PC-9 (cell line): ENCODE measurements around the gene ADAM17. TPM values are rescaled to one million over a fixed set of nuclear protein-coding genes. Genes with fewer than 3 reads are reported as not detected.

Experiments used
- BruUV-seq: library from RNA; stranded (reverse); fragments of 400-500 nt; replicated peaks from 2 replicates; lab custom pipeline; 2021; lab: Mats Ljungman, UMichigan
- CTCF ChIA-PET: fragments of 300-600 bp; sonication (Branson Sonifier 250); formaldehyde crosslinking; loops from one replicate; lab custom pipeline; 2022; ENCODE audit warnings: antibody characterized with exemption; lab: Charles Lee
- POLR2A ChIA-PET: fragments of 300-600 bp; sonication (Branson Sonifier 250); formaldehyde crosslinking; loops from one replicate; lab custom pipeline; 2022; ENCODE audit warnings: antibody characterized with exemption; ENCODE audit not compliant: unreplicated experiment; lab: Charles Lee
- DNase-seq, 2 experiments: peaks; one replicate each; pipeline versions ENCODE4 v3.0.0 to v3.0.0-alpha.2; 2015 to 2022; ENCODE audit warnings: mixed read lengths in 1 of 2
- H2AFZ ChIP-seq: fragments of 200-600 bp; sonication (generic); 2 replicates; pipeline ENCODE4 v1.8.1; 2017; ENCODE audit warnings: antibody characterized with exemption
- H3F3A ChIP-seq: fragments of 200-600 bp; sonication (generic); 2 replicates; pipeline ENCODE4 v1.8.1; 2017; ENCODE audit warnings: antibody characterized with exemption, mild to moderate bottlenecking, low read depth; ENCODE audit not compliant: insufficient read depth
- H3K27ac ChIP-seq: fragments of 200-600 bp; sonication (generic); 2 replicates; pipeline ENCODE4 v1.6.1; 2016; ENCODE audit warnings: mixed run types
- H3K27me3 ChIP-seq: fragments of 200-600 bp; sonication (generic); 2 replicates; pipeline ENCODE4 v1.6.1; 2016; ENCODE audit warnings: low read depth, mixed run types; ENCODE audit not compliant: insufficient read depth
- H3K36me3 ChIP-seq: fragments of 200-600 bp; sonication (generic); 2 replicates; pipeline ENCODE4 v1.6.1; 2016; ENCODE audit warnings: low read depth, mixed run types
- H3K4me1 ChIP-seq: fragments of 200-600 bp; sonication (generic); replicated peaks from 2 replicates; pipeline ENCODE4 v1.6.1; 2016; ENCODE audit warnings: mixed run types; ENCODE audit not compliant: insufficient read depth
- H3K4me2 ChIP-seq: fragments of 200-600 bp; sonication (generic); 2 replicates; pipeline ENCODE4 v1.6.1; 2017; ENCODE audit warnings: mixed run types
- H3K4me3 ChIP-seq: fragments of 200-600 bp; sonication (generic); 2 replicates; pipeline ENCODE4 v1.6.1; 2016; ENCODE audit warnings: mixed run types
- H3K79me2 ChIP-seq: fragments of 200-600 bp; sonication (generic); 2 replicates; pipeline ENCODE4 v1.6.1; 2017; ENCODE audit warnings: low read depth, mixed run types
- H3K9me2 ChIP-seq: fragments of 200-600 bp; sonication (generic); 2 replicates; pipeline ENCODE4 v1.8.1; 2017; ENCODE audit warnings: mild to moderate bottlenecking; ENCODE audit not compliant: insufficient read depth
- H3K9me3 ChIP-seq: fragments of 200-600 bp; sonication (generic); 2 replicates; pipeline ENCODE4 v1.8.1; 2016; ENCODE audit warnings: low read depth; ENCODE audit not compliant: insufficient read depth
- H4K20me1 ChIP-seq: fragments of 200-600 bp; sonication (generic); 2 replicates; pipeline ENCODE4 v1.8.1; 2017; ENCODE audit not compliant: insufficient read depth
- CTCF ChIP-seq: fragments of 200-600 bp; sonication (generic); conservative IDR thresholded peaks from 2 replicates; pipeline ENCODE4 v1.6.1; 2017; ENCODE audit warnings: mixed run types, antibody characterized with exemption, mild to moderate bottlenecking, moderate library complexity
- EZH2 ChIP-seq: fragments of 200-600 bp; sonication (generic); IDR thresholded peaks from 2 replicates; pipeline ENCODE4 v1.8.0; 2017; ENCODE audit warnings: antibody characterized with exemption, low read depth
- intact Hi-C: fragments of 100-400 bp; cut with micrococcal nuclease; formaldehyde crosslinking; loops from one replicate; pipeline ENCODE4 v1.10.0; 2022; ENCODE audit not compliant: unreplicated experiment
- total RNA-seq: library from RNA; stranded (reverse); gene quantifications from 2 replicates; pipeline ENCODE4 v1.2.3, GENCODE V29; 2021

Gene ADAM17
- total RNA-seq, 1 experiment from 2014 or later, result 65.0 TPM

DNA sequence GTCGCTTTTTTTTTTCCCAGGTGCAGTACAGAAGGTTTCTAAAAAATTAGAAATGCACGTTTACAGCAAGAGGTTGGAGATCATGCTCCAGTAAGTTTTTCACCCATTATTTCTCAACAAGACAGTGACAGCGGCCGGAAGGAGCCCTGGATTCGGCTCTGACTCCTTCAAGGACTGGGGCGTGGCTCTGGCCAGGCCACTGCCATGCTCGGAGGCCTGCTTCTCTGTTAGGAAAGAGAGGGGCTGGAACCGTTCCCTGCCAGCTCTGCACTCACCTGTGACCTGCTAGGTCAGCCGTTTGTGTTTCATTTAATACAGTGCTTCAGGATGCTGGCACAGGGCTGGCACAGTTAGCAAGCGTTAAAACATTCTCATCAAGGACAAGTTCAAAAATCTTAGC lies 87.9 kb downstream of the ADAM17 start:
- DNase-seq, result no peak
- no peaks in the 10 kb centered on the region for H3K9me3 ChIP-seq
- no peaks in the 10 kb centered on the region for H3K4me1 ChIP-seq
- ChIA-PET POLR2A (no interaction called here), CTCF (no interaction called here)
- no peak overlapping the region for H2AFZ ChIP-seq
- H3K9me2 ChIP-seq, result no peaks in the 10 kb centered on the region
- H3K27ac ChIP-seq, result no peak overlapping the region
- H3K4me3 ChIP-seq, result no peak overlapping the region
- TF ChIP-seq CTCF (no peak), EZH2 (no peak)
- intact Hi-C loops, result no loop called here
- H3K79me2 ChIP-seq, result no peaks in the 10 kb centered on the region
- H3F3A ChIP-seq, result peaks cover 29% of the 10 kb centered on the region
- no peaks in the 10 kb centered on the region; the same call in none of the 2 replicates for H4K20me1 ChIP-seq
- H3K4me2 ChIP-seq, result no peak overlapping the region
- no peaks in the 10 kb centered on the region for H3K27me3 ChIP-seq
- peaks cover 25% of the 10 kb centered on the region; the same call in 1 of the 2 replicates for H3K36me3 ChIP-seq
- no TSS peak for BruUV-seq

DNA sequence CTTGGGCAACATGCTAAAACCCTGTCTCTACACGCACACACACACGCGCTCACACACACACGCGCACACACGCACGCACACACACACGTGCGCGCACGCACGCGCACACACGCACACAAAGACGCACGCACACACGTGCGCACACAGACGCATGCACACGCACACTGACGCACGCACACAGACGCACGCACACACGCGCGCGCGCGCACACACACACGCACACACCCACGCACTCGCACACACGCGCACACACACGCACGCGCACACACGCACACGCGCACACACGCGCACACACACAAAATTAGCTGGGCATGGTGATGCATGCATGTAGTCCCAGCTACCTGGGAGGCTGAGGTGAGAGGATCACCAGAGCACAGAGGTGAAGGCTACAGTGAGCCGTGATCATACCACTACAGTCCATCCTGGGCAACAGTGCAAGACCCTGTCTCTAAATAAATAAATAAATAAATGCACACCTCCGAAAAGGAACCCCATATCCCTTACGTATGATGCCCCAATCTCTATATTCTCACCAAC lies 89.4 kb downstream of the ADAM17 start:
- peaks cover 25% of the 10 kb centered on the region for H3K36me3 ChIP-seq
- TF ChIP-seq CTCF, result no peak
- TF ChIP-seq EZH2, result no peak
- POLR2A ChIA-PET, result no interaction called here

GRCh38 chr2:9465170-9465569 lies 90.5 kb downstream of the ADAM17 start:
- CTCF ChIA-PET, result no interaction called here

More for the DNA sequence above, 89.4 kb downstream of the ADAM17 start:
- BruUV-seq, result no TSS peak
- no peaks in the 10 kb centered on the region; the same call in none of the 2 replicates for H4K20me1 ChIP-seq
- H3K9me2 ChIP-seq, result no peaks in the 10 kb centered on the region
- H3K79me2 ChIP-seq, result no peaks in the 10 kb centered on the region
- no peak overlapping the region for H3K27ac ChIP-seq
- H3F3A ChIP-seq, result peaks cover 22% of the 10 kb centered on the region
- no peaks in the 10 kb centered on the region for H3K27me3 ChIP-seq
- H3K9me3 ChIP-seq, result no peaks in the 10 kb centered on the region
- H2AFZ ChIP-seq, result no peak overlapping the region
- H3K4me1 ChIP-seq, result no peaks in the 10 kb centered on the region
- CTCF ChIA-PET, result no interaction called here
- no peak overlapping the region for H3K4me3 ChIP-seq
- H3K4me2 ChIP-seq, result no peak overlapping the region
- intact Hi-C loops, result no loop called here
- DNase-seq, result no peak

More at GRCh38 chr2:9465170-9465569, 90.5 kb downstream of the ADAM17 start:
- H3K27ac ChIP-seq, result no peak overlapping the region
- no peaks in the 10 kb centered on the region; the same call in none of the 2 replicates for H4K20me1 ChIP-seq
- intact Hi-C loops, result no loop called here
- no peak overlapping the region for H2AFZ ChIP-seq
- DNase-seq, result no peak
- H3K9me3 ChIP-seq, result no peaks in the 10 kb centered on the region
- no peaks in the 10 kb centered on the region for H3K27me3 ChIP-seq
- TF ChIP-seq CTCF, result no peak
- no peak for TF ChIP-seq EZH2
- peaks cover 24% of the 10 kb centered on the region for H3F3A ChIP-seq
- BruUV-seq, result no TSS peak
- POLR2A ChIA-PET, result no interaction called here
- H3K4me2 ChIP-seq, result no peak overlapping the region
- no peaks in the 10 kb centered on the region for H3K9me2 ChIP-seq
- H3K79me2 ChIP-seq, result no peaks in the 10 kb centered on the region
- no peak overlapping the region for H3K4me3 ChIP-seq
- H3K36me3 ChIP-seq, result peaks cover 28% of the 10 kb centered on the region
- H3K4me1 ChIP-seq, result no peaks in the 10 kb centered on the region
